ENCODE results near the gene REEP6. TPM values are rescaled to one million over a fixed set of nuclear protein-coding genes. Genes with fewer than 3 reads are reported as not detected.
"Not testable (repeated sequence)": the region's sequence is repeated elsewhere in the genome, so short reads cannot be mapped to it uniquely, and the experiment has no call there.

REEP6 gene
- total and polyA plus RNA-seq, 2 experiments from 2014 or later, result 3.0 to 4.3 TPM

DNA sequence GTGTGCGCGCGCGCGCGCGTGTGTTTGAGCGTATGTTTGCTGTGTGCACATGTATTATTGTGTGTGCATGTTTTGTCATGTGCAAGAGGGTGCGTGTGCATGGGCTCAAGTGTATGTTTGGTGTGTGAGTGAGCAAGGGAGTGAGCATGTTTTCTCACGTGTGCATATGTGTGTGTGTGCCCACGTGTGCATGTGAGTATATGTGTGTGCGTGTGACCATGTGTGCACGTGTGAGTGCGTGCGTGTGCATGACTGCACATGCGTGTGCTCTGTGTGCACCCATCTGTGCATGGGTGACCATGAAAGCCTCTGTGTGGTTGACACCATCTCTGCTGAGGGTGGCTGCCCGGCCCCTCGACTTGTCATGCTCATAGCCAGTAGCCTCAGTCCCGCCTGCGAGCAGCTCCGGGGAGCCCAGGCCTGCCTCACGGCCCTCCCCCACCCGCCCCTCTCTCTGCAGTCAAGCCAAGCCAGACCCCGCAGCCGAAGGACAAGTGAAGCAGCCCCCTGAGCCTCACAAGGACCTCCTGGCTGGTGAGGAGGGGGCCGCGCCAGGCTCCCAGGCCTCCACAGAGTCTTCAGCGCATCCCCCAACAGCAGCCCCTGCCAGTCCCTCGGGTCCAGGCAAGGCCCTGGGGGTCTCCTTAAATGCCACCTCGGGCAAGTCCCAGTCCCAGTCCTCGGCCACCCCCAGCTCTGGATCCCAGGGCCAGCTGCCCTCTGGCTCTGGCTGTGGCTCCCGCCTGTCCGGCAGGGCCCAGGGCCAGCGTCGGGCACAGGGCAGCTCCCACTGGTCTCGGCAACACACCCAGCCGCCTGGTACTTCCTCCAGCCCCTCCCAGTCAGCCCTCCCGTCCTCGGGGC lies 6.0 kb downstream of the REEP6 start:
- Histone ChIP-seq H3K36me3 (ENCODE audit: low read depth) (no peaks in the 10 kb centered on the region), H4K20me1 (ENCODE audit: insufficient read depth) (no peaks in the 10 kb centered on the region), H3K4me3 (no peak overlapping the region), H3K27me3 (replicated peaks; ENCODE audit: insufficient read depth) (no peaks in the 10 kb centered on the region), H3K9ac (no peak overlapping the region), H3F3A (ENCODE audit: insufficient read depth) (no peaks in the 10 kb centered on the region), H3K9me3 (ENCODE audit: low read depth) (no peaks in the 10 kb centered on the region), H3K79me2 (ENCODE audit: insufficient read depth) (no peaks in the 10 kb centered on the region), H3K9me2 (ENCODE audit: insufficient read depth) (no peaks in the 10 kb centered on the region), H3K4me2 (ENCODE audit: unreplicated experiment) (no peak overlapping the region), H2AFZ (no peak overlapping the region), H3K27ac (no peak overlapping the region), H3K4me1 (ENCODE audit: insufficient read depth) (no peaks in the 10 kb centered on the region)
- WGBS, 2 experiments (ENCODE audit: low coverage in 1 of 2, low lambda C conversion rate in 2 of 2, missing lambda C conversion rate in 2 of 2), result 54 to 64% methylated on average over 37 to 38 of the region's 39 CpGs
- TF ChIP-seq EZH2phosphoT487 (IDR thresholded peaks at IDR 0.05; ENCODE audit: insufficient read depth, low read depth) (no peak), EZH2 (IDR thresholded peaks at IDR 0.05; ENCODE audit: insufficient read depth, poor library complexity, severe bottlenecking) (no peak)
- no peak for DNase-seq
- in situ Hi-C loops (cut with MboI), result no loop called here

DNA sequence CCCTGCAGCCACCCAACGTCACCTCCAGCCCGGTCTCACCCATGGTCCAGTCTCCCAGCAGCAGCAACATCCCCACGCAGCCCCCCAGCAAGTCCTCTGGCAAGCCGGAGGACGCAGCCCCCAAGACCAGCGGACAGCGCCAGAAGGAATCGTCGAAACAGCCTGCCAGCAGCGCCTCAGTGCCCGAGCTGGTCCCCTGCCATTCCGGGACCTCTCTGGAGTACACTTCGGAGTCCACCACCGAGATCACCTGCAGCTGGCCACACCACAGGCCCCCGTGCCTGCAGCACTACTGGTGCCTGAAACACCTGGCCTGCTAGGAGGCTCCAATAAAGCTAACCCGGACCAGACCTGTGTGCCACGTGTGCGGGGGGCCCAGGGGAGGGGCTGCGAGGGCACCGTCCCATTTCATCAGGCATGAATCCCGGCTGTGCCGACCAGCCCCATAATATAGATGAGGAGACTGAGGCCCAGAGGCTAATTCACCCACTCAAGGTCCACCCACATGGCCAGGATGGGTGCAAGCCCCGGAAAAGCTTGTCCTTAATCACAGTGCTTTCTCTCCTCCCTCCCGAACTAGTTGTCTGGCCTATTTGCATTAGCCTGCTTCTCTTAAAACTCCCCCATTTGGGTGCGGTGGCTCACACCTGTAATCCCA lies 6.7 kb downstream of the REEP6 start:
- H3F3A ChIP-seq (ENCODE audit: insufficient read depth), result no peaks in the 10 kb centered on the region
- TF ChIP-seq EZH2phosphoT487 (IDR thresholded peaks at IDR 0.05; ENCODE audit: insufficient read depth, low read depth) (no peak), EZH2 (IDR thresholded peaks at IDR 0.05; ENCODE audit: insufficient read depth, poor library complexity, severe bottlenecking) (no peak)
- H3K4me2 ChIP-seq (ENCODE audit: unreplicated experiment), result no peak overlapping the region
- H3K4me3 ChIP-seq, result no peak overlapping the region
- H3K36me3 ChIP-seq (ENCODE audit: low read depth), result no peaks in the 10 kb centered on the region
- in situ Hi-C loops (cut with MboI), result no loop called here
- H3K27ac ChIP-seq, result no peak overlapping the region
- no peak for DNase-seq
- H3K9ac ChIP-seq, result no peak overlapping the region
- H3K27me3 ChIP-seq (replicated peaks; ENCODE audit: insufficient read depth), result no peaks in the 10 kb centered on the region
- no peaks in the 10 kb centered on the region for H3K9me3 ChIP-seq (ENCODE audit: low read depth)
- H3K9me2 ChIP-seq (ENCODE audit: insufficient read depth), result no peaks in the 10 kb centered on the region
- no peak overlapping the region for H2AFZ ChIP-seq
- H3K4me1 ChIP-seq (ENCODE audit: insufficient read depth), result no peaks in the 10 kb centered on the region
- no peaks in the 10 kb centered on the region for H4K20me1 ChIP-seq (ENCODE audit: insufficient read depth)
- H3K79me2 ChIP-seq (ENCODE audit: insufficient read depth), result no peaks in the 10 kb centered on the region
- 52 to 64% methylated on average over 18 to 25 of the region's 25 CpGs for WGBS, 2 experiments (ENCODE audit: low coverage in 1 of 2, low lambda C conversion rate in 2 of 2, missing lambda C conversion rate in 2 of 2)

DNA sequence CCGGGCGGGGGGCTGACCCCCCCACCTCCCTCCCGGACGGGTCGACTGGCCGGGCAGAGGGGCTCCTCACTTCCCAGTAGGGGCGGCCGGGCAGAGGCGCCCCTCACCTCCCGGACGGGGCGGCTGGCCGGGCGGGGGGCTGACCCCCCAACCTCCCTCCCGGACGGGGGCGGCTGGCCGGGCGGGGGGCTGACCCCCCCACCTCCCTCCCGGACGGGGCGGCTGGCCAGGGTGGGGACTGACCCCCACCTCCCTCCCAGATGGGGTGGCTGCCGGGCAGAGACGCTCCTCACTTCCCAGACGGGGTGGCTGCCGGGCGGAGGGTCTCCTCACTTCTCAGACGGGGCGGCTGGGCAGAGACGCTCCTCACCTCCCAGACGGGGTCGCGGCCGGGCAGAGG lies 8.2 kb downstream of the REEP6 start:
- H3K4me3 ChIP-seq; H3F3A ChIP-seq (ENCODE audit: insufficient read depth); H3K9me3 ChIP-seq (ENCODE audit: low read depth); H3K9ac ChIP-seq; H3K4me2 ChIP-seq (ENCODE audit: unreplicated experiment); H3K79me2 ChIP-seq (ENCODE audit: insufficient read depth); H4K20me1 ChIP-seq (ENCODE audit: insufficient read depth); H3K9me2 ChIP-seq (ENCODE audit: insufficient read depth); H3K27ac ChIP-seq; H3K4me1 ChIP-seq (ENCODE audit: insufficient read depth); H3K36me3 ChIP-seq (ENCODE audit: low read depth); H3K27me3 ChIP-seq (replicated peaks; ENCODE audit: insufficient read depth); in situ Hi-C loops (cut with MboI); DNase-seq; H2AFZ ChIP-seq: not testable (repeated sequence)
- WGBS, 2 experiments (ENCODE audit: low coverage in 1 of 2, low lambda C conversion rate in 2 of 2, missing lambda C conversion rate in 2 of 2), result 85% methylated on average over 14 of the region's 34 CpGs; no CpG with 5 or more reads in 1 of the 2 experiments

DNA sequence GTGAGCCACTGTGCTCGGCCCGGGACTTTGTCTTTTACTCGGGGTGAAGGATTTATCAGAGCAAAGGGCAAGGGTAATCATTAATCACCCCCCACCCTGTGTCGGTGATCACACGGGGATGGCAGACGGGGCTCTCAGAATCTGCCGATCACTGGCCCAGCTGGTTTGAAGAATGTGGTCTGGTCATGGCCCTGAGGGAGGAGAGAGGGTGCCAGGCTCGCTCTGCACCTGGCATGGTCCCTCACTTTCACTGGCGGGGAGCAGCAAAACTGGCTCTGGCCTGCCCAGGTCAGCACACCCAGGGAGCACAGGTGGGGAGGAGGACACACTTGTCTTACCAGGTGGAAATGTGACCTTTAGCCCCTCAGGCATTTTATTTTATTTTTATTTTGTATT lies 10.2 kb downstream of the REEP6 start:
- Histone ChIP-seq H4K20me1 (ENCODE audit: insufficient read depth) (no peaks in the 10 kb centered on the region), H3K27me3 (replicated peaks; ENCODE audit: insufficient read depth) (no peaks in the 10 kb centered on the region), H3K9me3 (ENCODE audit: low read depth) (no peaks in the 10 kb centered on the region), H3F3A (ENCODE audit: insufficient read depth) (no peaks in the 10 kb centered on the region), H3K4me2 (ENCODE audit: unreplicated experiment) (no peak overlapping the region), H3K4me3 (no peak overlapping the region), H3K27ac (no peak overlapping the region), H3K4me1 (ENCODE audit: insufficient read depth) (no peaks in the 10 kb centered on the region), H3K36me3 (ENCODE audit: low read depth) (no peaks in the 10 kb centered on the region), H3K9ac (no peak overlapping the region), H3K9me2 (ENCODE audit: insufficient read depth) (no peaks in the 10 kb centered on the region), H2AFZ (no peak overlapping the region), H3K79me2 (ENCODE audit: insufficient read depth) (no peaks in the 10 kb centered on the region)
- TF ChIP-seq EZH2phosphoT487 (IDR thresholded peaks at IDR 0.05; ENCODE audit: insufficient read depth, low read depth), result no peak
- WGBS, 2 experiments (ENCODE audit: low coverage in 1 of 2, low lambda C conversion rate in 2 of 2, missing lambda C conversion rate in 2 of 2), result 64 to 69% methylated on average over 9 of the region's 9 CpGs
- in situ Hi-C loops (cut with MboI), result no loop called here
- no peak for DNase-seq
